Ovary (tissue), 3 donors: ENCODE results near the gene GTF3A.

ENCODE experiments used
- CTCF ChIP-seq, 3 donors: fragments of 450-650 bp in 2 of 3; fragments of 200-600 bp in 1 of 3; IDR thresholded peaks; one replicate each; pipeline versions ENCODE4 v1.5.1 to v1.8.0; 2016 to 2022; ENCODE audit warnings: antibody characterized with exemption in 3 of 3, mild to moderate bottlenecking in 1 of 3
- POLR2A ChIP-seq: fragments of 450-650 bp; IDR thresholded peaks from one replicate; pipeline ENCODE4 v1.6.1; 2017; ENCODE audit warnings: antibody characterized with exemption, mild to moderate bottlenecking, moderate library complexity
- donor health status: DM: no; HTN: no; CAD: no.

- TF ChIP-seq POLR2A = no peak
- TF ChIP-seq CTCF (IDR thresholded peaks at IDR 0.05) = no peak
These were observed 7.8 kb downstream of the GTF3A start for GRCh38 chr13:27432180-27432579.
